HG03025 (cell line): ENCODE results near the gene ATRNL1.
"Not testable (repeated sequence)": the region's sequence is repeated elsewhere in the genome, so short reads cannot be mapped to it uniquely, and the experiment has no call there.

ENCODE experiments used
- ATAC-seq: cut with Tn5 transposase; IDR thresholded peaks from one replicate; pipeline ENCODE4 v1.9.1; 2021; ENCODE audit warnings: mild to moderate bottlenecking, moderate library complexity; ENCODE audit not compliant: unreplicated experiment, low FRiP score

ATRNL1 gene

GRCh38 chr10:115818012-115818411, 724.8 kb downstream of the ATRNL1 start:
- no peak for ATAC-seq

DNA sequence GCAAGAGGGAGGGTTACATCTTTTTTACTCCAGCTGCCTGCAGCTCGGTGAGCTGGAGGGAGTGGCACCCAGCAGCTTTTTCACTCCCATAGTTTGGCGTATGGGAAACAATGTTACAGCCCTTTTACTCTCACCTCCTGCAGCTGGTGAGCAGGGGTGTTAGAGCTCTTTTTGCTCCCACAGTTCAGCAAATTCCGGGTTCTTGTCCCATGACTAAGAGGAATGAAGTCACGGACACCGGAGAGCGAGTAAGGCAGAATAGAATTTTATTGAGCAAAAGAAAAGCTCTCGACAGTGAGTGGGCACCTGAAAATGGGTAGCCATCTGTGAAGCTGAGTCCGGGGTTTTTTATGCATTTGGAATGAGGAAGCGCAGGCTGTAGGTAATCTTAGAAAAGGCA, 733.2 kb downstream of the ATRNL1 start:
- no peak for ATAC-seq

DNA sequence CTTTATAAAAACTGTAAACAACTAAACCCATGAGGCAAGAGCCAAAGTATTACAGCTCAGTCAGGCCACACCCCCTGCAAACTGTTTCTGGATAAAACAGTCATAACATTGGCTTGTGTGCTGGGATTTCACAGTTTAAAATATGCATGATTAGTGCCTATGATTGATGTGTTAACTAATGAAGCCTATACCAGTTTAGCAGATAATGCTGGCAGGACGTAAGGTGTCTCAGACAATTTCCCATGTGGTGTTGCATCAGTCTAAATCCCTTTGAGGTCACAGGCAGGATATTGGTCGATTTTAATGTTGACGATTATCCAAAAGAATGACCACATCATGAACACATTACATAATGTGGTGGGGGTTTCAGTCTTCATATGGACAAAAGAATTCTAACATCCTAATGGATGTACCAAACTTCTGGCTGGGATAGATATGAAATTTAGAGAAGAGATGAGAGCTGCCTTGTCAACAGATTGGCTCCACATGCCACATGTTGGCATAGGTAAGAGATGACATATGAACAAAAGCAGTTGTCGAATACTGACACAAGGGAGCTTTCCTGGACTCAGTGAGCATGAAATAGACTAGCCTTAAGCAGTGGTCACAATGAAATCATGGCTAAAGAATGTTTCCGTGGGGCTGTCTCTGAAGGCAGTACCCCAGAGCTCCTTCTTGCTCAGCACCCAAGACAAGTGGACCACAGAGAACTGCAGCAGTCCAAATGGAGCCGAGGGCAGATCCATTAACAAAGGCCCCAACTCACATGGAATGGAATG, 734.3 kb downstream of the ATRNL1 start:
- no peak for ATAC-seq

DNA sequence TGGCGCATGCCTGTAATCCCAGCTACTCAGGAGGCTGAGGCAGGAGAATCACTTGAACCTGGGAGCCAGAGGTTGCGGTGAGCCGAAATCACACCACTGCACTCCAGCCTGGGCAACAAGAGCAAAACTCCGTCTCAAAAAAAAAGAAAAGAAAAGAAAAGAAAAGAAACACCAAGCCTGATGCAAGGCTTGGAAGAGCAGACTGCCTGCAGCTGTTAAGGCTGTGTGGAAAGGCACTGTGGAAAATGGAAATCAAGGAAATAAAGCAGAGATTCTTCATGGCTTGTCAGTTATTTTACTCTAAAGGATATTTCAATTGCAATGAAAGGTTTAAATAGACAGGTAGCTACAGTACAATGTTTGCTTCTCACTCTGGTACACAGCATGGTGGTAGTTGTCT, 735.0 kb downstream of the ATRNL1 start:
- not testable (repeated sequence) for ATAC-seq

GRCh38 chr10:115829521-115830205, 736.5 kb downstream of the ATRNL1 start:
- no peak for ATAC-seq

DNA sequence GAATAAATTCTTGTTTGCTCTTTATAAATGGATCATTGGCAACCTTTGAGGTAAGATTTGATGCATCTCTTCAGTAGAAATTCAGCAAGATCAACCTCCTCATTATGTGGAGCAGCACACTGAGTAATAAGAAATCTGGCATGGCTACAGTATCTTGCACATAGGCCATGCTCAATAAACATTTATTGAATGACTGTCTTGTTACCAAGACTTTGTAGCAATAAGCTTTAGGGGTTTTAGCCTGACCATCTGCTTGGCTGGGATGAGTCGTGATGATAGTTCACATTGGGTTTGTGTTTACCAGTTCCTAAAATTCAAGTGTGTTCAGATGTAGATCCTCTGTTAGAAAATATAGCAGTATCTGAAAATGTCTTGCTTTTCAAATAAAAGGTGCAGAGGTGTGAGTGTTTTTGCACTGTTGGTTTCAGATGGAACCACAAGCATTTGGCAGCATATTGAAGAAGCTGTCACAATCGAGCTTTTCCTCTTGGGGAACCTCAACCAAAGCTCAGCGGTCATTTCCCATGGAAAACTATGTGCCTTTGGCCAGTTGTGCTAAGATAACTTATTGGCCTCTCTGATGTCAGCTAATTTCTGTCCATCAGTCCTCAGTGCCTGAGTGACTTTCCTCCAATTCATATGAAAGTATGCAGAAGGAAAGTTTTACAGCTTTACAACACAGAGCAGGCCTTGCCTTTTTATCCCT, 737.3 kb downstream of the ATRNL1 start:
- no peak for ATAC-seq

DNA sequence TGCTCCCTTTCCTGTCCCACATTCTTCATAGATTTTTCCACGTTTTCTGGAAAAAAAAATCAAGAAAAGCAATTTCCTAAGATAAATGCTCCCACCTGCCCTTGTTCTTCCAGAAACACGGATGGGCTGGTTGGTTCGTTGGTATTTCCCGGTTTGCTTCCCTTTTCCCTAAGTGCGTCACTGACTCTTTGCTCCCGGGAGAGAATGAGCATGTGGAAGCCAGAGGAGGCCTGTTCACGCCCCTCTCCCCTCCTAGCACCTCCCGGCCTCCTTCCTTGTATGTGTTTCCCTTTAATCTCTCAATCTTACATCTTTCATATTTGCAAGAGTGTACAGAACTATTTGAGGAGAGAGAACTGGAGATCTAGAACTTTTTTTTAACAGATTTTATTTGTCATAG, 737.9 kb downstream of the ATRNL1 start:
- no peak for ATAC-seq

DNA sequence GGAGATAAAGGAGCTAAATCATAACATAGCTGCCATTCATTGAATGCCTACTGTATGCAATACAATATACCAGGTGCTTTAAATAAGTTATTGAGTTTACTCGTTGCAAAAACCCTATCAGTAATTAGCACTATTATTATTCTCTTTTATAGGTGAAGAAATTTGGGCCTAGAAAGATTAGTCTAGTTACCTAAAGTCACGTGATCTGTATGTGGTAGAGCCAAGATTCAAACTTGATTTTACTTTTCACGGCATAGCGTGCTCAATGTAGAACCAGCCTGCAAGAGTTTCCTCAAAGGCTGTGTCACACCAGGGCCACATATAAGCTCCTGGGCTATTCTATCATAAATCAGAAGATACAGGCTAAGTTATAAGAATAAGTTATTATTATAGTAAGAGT, 740.0 kb downstream of the ATRNL1 start:
- ATAC-seq = no peak

GRCh38 chr10:115844591-115844990, 751.4 kb downstream of the ATRNL1 start:
- no peak for ATAC-seq

- ATAC-seq = no peak
These were observed 752.8 kb downstream of the ATRNL1 start for GRCh38 chr10:115845921-115846320.

- ATAC-seq = no peak
These were observed 753.4 kb downstream of the ATRNL1 start for GRCh38 chr10:115846528-115846927.

GRCh38 chr10:115849197-115849596, 756.0 kb downstream of the ATRNL1 start:
- ATAC-seq = no peak

- ATAC-seq = no peak
These were observed 757.5 kb downstream of the ATRNL1 start for GRCh38 chr10:115850666-115851065.

DNA sequence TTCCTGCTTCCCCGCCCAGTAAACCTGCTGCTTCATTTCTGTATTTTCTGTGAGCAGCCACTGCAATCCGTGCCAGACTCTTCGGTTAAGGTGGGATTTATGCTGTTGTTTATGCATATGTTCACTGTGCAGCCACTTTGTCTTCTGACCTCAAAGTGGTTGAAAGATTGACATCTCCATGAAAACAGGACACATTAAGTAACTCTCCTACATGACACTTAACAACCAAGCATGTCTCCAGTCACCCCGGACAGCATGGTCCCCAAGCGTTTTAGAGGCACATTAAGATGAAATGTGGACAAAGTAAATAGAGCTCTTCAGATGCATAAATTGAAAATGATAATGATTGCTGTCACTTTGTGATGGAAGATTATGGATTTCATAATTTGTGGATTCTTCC, 758.5 kb downstream of the ATRNL1 start:
- ATAC-seq = no peak

DNA sequence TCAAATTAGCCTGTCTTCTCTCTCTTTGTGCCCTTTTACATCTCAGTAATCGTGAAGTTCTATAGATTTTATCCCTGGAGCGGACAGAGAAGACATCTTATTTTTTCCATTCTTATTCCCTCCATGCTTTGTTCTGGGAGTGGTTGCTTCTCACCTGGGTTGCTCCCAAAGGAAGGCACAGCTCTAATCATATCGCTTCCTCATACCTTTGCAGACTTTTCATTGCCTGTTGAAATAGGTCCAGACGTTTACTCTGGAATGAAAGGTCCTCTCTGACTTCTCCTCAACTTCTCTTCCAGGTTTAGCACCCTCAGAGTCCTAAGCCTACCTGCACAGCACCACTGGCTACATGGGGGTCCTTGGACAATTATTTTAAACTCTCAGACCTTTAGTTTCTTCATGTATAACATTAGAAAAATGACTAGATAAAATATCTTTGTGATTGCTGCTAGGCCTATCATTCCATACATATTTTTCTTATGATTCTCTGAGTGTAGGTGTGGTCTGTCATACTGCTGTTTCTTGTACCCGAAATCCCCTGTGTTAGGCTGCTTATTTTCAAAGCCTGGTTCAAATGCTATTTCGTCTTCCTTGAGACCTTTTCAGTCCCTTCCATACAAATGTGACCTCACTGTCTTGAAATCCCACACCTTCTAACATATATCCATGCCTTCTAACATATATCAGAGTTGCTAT, 761.7 kb downstream of the ATRNL1 start:
- no peak for ATAC-seq

- no peak for ATAC-seq
These were observed 763.4 kb downstream of the ATRNL1 start for GRCh38 chr10:115856580-115856979.

- ATAC-seq = no peak
These were observed 764.7 kb downstream of the ATRNL1 start for GRCh38 chr10:115857856-115858255.

DNA sequence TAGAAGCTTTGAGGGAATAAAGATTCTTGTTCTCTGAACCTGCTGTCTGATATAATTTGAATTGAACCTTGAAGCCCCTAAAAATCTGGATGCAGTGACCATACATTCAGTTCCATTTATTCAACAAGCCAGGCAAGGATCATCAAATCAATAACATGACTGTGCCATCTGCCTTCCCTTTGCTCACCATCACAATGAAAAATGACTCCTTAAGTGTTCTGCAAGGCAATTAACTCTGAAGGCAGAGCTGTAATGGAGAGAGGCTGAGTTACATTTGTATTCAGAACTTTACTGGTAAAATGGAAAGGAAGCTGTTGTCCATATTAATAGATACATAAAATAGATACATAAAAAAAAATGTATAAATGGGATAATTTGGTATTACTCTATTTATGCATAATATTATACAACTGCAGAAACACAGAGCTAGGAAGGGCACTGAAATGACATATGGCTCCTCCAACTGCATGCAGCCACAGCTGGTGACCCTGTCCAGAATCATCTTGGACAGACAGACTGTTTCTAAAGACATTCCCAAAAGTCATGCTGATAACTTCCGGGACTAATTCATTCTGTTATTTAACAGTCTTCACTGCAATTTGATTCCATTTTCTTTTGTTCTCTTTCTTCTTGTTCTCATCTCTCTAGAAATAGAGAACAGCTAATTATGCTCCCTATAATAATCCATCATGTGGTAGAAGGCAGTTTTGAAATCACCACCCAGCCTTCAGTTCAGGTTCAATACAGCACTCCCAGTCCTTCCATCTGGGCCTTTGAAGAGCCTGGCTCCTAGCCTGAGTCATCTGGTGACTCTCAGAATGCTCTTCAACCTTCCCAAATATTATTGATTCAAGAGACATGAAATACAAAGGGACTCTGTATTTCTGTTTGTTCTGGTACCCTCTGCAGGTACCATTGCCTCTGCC, 767.3 kb downstream of the ATRNL1 start:
- no peak for ATAC-seq

- no peak for ATAC-seq
These were observed 768.3 kb downstream of the ATRNL1 start for GRCh38 chr10:115861455-115861854.

DNA sequence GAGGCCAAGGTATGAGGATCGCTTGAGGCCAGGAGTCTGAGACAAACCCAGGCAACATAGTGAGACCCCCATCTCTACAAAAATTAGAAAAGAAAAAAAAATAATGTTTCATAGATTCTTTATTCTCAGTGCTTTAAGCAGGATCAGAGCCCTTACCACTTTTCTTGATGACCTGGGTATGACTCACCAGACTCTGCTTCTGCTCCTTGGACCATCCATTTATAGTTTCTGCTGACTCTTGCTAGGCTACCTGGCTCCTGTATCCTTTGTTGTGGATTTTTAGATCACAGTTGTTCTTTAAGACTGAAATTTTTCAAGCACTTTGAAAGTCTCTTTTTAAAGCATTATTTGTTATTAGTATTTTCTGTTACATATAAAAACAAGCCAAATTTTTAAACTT, 768.7 kb downstream of the ATRNL1 start:
- ATAC-seq = no peak
